ENCODE data around the gene NRXN3. TPM values are rescaled to one million over a fixed set of nuclear protein-coding genes. Genes with fewer than 3 reads are reported as not detected.

The NRXN3 gene
- total RNA-seq, 4 donors from 2014 or later = 4.1 to 11.9 (median 5.8) TPM

GRCh38 chr14:79861111-79861510, 1690.9 kb downstream of the NRXN3 start:
- in situ Hi-C loops (cut with MboI; ENCODE audit: low pct_ligation_motif_present in 1 of 4, low pct_unique_long_range_greater_than_20kb in 1 of 4, low sequenced_read_pairs in 3 of 4) = no loop called here
- 92 to 100% methylated on average over 1 to 9 of the region's 9 CpGs for WGBS, 2 donors (ENCODE audit: low coverage in 1 of 2)
- Histone ChIP-seq H3K4me3 (no peak overlapping the region), H3K27ac (no peak overlapping the region), H3K9me3 (no peaks in the 10 kb centered on the region), H3K27me3 (no peaks in the 10 kb centered on the region), H3K4me1 (no peaks in the 10 kb centered on the region), H3K36me3 (no peaks in the 10 kb centered on the region)
- TF ChIP-seq EP300 (IDR thresholded peaks at IDR 0.05; ENCODE audit: low read depth) = no peak
- TF ChIP-seq POLR2A (IDR thresholded peaks at IDR 0.05) = no peak
- TF ChIP-seq, protein P1, sequence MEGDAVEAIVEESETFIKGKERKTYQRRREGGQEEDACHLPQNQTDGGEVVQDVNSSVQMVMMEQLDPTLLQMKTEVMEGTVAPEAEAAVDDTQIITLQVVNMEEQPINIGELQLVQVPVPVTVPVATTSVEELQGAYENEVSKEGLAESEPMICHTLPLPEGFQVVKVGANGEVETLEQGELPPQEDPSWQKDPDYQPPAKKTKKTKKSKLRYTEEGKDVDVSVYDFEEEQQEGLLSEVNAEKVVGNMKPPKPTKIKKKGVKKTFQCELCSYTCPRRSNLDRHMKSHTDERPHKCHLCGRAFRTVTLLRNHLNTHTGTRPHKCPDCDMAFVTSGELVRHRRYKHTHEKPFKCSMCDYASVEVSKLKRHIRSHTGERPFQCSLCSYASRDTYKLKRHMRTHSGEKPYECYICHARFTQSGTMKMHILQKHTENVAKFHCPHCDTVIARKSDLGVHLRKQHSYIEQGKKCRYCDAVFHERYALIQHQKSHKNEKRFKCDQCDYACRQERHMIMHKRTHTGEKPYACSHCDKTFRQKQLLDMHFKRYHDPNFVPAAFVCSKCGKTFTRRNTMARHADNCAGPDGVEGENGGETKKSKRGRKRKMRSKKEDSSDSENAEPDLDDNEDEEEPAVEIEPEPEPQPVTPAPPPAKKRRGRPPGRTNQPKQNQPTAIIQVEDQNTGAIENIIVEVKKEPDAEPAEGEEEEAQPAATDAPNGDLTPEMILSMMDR (IDR thresholded peaks at IDR 0.05) = no peak
- no peak for TF ChIP-seq POLR2AphosphoS5 (IDR thresholded peaks at IDR 0.05)
- DNase-seq = no peak
- intact Hi-C loops (cut with DNase I; ENCODE audit: low total_unique reads) = no loop called here

GRCh38 chr14:79862045-79862444, 1691.9 kb downstream of the NRXN3 start:
- H3K4me3 ChIP-seq = no peak overlapping the region
- in situ Hi-C loops (cut with MboI; ENCODE audit: low pct_ligation_motif_present in 1 of 4, low pct_unique_long_range_greater_than_20kb in 1 of 4, low sequenced_read_pairs in 3 of 4) = no loop called here
- H3K4me1 ChIP-seq = no peaks in the 10 kb centered on the region
- no peak overlapping the region for H3K27ac ChIP-seq
- no peak for DNase-seq
- TF ChIP-seq, protein P1 (IDR thresholded peaks at IDR 0.05) = no peak
- TF ChIP-seq EP300 (IDR thresholded peaks at IDR 0.05; ENCODE audit: low read depth) = no peak
- TF ChIP-seq POLR2A (IDR thresholded peaks at IDR 0.05) = no peak
- WGBS, 2 donors (ENCODE audit: low coverage in 1 of 2) = 91 to 100% methylated on average over 1 to 12 of the region's 12 CpGs
- intact Hi-C loops (cut with DNase I; ENCODE audit: low total_unique reads) = no loop called here
- no peaks in the 10 kb centered on the region for H3K9me3 ChIP-seq
- H3K36me3 ChIP-seq = no peaks in the 10 kb centered on the region
- no peaks in the 10 kb centered on the region for H3K27me3 ChIP-seq

GRCh38 chr14:79871136-79871535, 1701.0 kb downstream of the NRXN3 start:
- Histone ChIP-seq H3K4me3 (no peak overlapping the region), H3K4me1 (no peaks in the 10 kb centered on the region), H3K27me3 (no peaks in the 10 kb centered on the region), H3K27ac (no peak overlapping the region), H3K9me3 (no peaks in the 10 kb centered on the region), H3K36me3 (no peaks in the 10 kb centered on the region)
- WGBS, 2 donors (ENCODE audit: low coverage in 1 of 2) = 61 to 82% methylated on average over 1 of the region's 1 CpG
- DNase-seq = no peak
- TF ChIP-seq, protein P1 (IDR thresholded peaks at IDR 0.05) = no peak
- TF ChIP-seq EP300 (IDR thresholded peaks at IDR 0.05; ENCODE audit: low read depth) (no peak), POLR2A (IDR thresholded peaks at IDR 0.05) (no peak), POLR2AphosphoS5 (IDR thresholded peaks at IDR 0.05) (no peak)
- in situ Hi-C loops (cut with MboI; ENCODE audit: low pct_ligation_motif_present in 1 of 4, low pct_unique_long_range_greater_than_20kb in 1 of 4, low sequenced_read_pairs in 3 of 4) (no loop called here), intact Hi-C loops (cut with DNase I; ENCODE audit: low total_unique reads) (no loop called here)

DNA sequence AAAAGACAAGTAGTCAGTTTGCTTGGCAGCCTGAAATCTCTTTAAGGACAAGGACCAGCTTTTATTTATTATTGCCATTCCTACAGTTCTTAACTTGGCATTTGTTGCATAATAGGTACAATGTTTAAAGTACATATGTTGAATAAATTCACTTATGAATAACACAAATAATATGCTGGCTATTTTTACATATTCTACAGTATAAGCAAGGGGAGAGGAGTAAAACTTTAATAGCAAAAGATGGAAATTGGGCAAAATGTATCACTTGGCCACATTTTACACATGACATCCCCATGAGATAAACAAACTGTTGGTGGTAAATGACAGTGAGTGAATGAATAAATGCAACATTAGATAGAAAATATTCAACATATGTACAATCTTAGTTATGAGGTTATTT, 1708.1 kb downstream of the NRXN3 start:
- H3K9me3 ChIP-seq = no peaks in the 10 kb centered on the region
- H3K36me3 ChIP-seq = no peaks in the 10 kb centered on the region
- no peak overlapping the region for H3K27ac ChIP-seq
- DNase-seq = no peak
- H3K4me3 ChIP-seq = no peak overlapping the region
- H3K4me1 ChIP-seq = no peaks in the 10 kb centered on the region
- in situ Hi-C loops (cut with MboI; ENCODE audit: low pct_ligation_motif_present in 1 of 4, low pct_unique_long_range_greater_than_20kb in 1 of 4, low sequenced_read_pairs in 3 of 4) (no loop called here), intact Hi-C loops (cut with DNase I; ENCODE audit: low total_unique reads) (no loop called here)
- TF ChIP-seq POLR2AphosphoS5 (IDR thresholded peaks at IDR 0.05) (no peak), EP300 (IDR thresholded peaks at IDR 0.05; ENCODE audit: low read depth) (no peak), POLR2A (IDR thresholded peaks at IDR 0.05) (no peak)
- TF ChIP-seq, protein P1 (IDR thresholded peaks at IDR 0.05) = no peak
- no peaks in the 10 kb centered on the region for H3K27me3 ChIP-seq
